Ramos (cell line): ENCODE results near the gene PAM16.

Source experiments
- in situ Hi-C: fragments of 300-500 bp; cut with MboI; formaldehyde crosslinking; loops from one replicate; pipeline ENCODE4 v1.14.3; 2022; ENCODE audit warnings: low sequenced_read_pairs; ENCODE audit not compliant: unreplicated experiment

PAM16 gene

DNA sequence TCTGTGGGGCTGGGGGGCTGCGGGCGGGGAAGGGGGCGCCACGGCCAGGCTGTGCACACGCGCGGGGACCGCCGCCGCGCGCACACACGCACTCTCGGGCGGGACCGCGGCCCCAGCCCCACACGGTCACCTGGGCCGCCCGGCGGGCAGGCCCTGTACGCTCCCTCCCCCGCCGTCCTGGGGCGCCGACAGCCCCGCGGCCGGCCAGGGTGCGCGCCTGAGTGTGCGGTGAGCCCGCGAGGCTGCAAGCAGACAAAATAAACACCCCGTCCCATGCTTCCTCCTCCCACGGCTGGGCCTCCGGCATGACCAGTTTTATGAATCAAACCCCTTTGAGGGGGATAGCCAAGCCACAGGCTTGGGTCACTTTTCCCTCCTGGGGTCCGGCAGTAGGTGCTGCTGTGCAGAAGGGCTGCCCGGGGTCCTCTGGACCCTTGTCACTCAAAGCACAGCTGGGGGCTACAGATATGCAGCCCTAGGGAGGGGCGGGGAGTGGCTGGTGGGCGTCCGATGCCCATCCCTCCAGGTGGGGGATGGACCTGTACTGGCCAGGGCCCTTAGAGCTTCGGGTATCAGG lies 21.0 kb upstream of the PAM16 start:
- in situ Hi-C loops = no loop called here

DNA sequence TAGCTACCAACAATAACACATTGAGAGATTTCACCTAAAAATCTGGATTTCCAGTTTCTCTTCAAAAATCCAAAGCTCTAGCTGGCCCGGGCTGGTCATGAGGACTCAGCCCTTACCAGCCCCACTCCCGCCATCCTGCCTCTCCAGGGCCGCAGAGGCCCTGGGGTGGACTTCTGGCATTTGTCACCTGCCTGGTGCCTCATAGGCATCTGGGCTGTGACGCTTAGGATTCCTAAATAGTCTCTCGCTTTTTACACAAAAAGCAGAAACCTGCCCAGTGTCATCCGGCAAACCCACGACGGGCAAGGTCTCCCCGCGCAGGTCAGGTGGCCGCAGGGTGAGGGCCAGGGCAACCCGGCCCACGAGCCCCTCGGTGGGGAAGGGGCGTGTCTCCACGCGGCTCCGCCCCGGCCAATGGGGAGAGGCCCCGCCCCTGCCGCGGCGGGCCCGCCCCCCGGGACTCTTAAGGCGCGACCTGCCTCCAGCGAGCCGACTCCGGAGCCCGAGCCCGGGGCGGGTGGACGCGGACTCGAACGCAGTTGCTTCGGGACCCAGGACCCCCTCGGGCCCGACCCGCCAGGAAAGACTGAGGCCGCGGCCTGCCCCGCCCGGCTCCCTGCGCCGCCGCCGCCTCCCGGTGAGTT lies 20.4 kb upstream of the PAM16 start, which contains the start of gene VASN:
VASN (plus strand) TSS at position 492 of the 644 bp plus-strand sequence. CDS start 9,030 bp downstream, outside the sequence.
- in situ Hi-C loops = no loop called here

DNA sequence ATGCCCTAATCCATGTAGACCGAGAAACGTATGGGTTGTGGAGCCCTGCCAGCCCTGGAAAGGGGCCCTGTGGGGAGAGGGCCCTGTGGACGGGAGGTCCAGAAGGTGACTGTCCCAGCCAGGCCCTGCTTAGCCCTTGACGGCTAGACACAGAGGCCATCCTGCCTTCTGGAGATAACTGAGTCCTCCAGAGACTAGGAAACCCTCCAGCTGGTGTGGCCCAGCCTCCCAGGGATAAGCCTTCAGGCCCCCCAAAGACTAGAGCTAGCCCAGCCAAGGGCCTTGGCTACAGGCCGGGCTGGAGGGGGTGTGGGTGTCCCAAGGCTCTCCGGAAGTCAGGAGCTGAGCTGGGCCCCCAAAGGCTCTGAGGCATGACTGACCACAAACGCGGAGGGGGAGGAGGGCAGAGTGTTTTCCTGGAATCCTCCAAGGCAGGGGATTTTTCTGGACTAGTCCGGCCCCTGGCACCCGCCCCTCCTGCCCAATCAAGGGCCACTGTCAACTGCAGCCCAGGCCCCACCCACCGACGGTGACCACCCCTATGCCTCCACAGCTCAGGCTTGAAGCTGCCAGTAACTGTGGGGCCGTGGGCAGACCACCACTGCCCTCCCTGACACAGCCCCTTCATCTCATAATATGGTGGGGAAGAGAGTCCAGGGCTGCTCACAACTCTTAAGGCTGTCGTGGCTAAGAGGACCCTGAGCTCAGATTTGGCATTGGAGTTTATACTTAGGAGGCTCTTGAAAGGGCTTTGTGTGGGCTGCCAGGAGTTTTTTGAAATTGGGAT lies 19.6 kb upstream of the PAM16 start:
- in situ Hi-C loops = no loop called here

DNA sequence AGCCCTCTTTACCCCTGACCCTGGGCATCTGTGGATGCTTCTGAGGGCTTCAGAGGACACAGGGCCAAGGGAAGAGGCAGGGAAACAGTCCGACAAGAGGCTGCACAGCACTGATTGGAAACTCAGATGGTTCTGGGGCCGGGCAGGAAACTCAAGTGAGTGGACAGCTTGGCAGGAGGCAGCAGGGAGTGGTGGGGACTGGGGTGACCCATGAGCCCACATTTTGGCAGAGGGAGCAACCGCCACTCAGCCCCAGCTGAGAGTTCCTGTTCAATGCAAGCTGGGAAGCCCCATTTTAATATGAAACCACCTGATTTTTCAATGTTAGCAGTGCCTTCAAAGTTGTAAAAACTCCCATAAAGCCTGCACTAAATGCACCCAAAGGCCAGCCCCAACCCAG lies 19.0 kb upstream of the PAM16 start:
- in situ Hi-C loops = no loop called here

DNA sequence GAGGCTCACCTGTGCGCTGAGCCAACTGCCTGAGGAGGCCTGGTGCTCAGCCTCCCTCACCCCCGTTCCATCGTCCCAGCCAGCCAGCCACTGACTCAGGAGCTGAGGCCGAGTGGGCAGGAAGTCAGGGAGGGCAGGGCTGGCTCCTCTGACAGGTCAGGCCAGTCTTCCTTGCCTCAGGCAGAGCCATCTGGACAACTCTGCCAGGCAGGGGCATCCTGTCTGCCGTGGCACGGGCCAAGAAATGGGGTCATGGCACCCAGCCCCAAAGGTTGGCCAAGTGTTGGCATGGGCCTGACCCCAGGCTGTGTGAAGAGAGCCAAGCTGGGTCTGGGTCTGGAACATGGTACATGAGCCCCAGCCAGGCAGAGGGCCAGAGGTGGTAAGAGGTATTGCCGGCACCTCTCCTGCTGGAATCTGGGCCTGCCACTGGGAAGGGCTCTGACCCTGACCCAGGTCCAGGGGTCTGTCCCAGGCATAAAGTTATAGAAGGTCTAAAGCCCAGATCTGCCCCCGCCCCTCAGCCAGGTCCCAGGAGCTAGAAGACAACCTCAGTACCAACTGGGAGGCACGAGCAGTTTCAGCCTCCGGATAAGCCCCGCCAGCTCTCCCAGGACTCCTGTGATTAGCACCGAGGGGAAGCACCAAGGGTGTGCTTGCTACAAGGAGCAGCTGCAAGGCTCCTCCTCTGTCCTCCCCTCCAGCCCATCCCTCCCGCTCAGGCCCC lies 18.0 kb upstream of the PAM16 start:
- in situ Hi-C loops = no loop called here

DNA sequence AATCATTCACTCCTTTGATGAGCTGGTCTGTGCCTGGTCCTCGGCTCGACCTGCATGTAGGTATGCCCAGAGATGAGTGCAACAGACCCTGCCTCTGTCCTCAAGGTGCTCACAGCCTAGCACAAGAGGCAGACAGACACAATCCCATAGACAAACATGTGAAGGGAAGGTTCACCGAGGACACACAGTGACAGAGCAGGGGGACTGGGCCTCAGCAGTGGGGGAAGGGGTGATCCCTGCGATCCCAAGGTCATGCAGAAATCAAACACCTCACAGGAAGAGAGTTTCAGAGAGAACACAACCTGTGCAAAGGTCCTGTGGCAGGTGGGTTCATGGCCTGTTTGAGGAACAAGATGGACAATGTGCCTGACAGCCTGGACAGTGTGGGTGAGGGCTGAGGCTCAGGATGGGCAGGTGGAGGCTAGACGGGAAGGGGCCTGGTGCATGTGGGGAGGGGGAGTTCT lies 16.3 kb upstream of the PAM16 start:
- in situ Hi-C loops = no loop called here

DNA sequence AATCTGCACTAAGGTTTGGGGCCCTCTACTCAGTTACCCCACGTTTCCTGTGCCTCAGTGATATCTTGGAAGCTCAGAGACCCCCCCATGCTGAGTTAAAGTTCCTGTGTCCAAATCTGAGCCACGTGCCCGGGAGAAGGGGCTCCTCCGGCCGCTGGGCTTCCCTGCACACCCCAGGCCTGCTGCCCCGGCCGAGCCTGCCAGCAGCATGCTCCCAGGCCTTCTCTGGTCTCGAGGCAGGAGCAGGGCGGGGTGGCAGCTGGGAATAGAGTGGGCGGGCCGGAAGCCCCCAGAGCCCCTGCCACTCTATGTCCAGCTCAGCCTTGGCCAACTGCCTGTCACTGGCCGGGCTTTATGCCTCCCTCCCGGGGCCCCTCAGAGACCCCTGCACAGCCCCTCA lies 14.9 kb upstream of the PAM16 start:
- in situ Hi-C loops = no loop called here

DNA sequence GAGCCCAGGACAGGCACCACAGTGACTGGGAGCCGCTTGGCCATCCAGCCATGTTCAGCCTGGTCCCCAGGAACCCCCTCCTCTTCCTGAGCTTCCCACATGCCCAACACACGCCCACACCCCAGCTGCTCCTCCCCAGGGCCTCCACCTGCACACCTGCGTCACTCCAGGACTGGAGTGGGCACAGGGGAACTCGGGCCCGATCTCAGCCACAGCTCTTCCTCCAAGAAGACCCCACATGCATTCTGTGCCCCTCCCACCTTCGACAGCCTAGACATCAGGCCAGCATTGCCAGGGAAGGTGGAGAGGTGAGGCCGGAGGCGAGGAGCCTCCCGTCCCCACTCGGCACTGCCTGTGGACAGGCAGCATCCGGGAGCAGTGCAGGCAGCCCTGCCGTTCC lies 14.5 kb upstream of the PAM16 start:
- in situ Hi-C loops = no loop called here

DNA sequence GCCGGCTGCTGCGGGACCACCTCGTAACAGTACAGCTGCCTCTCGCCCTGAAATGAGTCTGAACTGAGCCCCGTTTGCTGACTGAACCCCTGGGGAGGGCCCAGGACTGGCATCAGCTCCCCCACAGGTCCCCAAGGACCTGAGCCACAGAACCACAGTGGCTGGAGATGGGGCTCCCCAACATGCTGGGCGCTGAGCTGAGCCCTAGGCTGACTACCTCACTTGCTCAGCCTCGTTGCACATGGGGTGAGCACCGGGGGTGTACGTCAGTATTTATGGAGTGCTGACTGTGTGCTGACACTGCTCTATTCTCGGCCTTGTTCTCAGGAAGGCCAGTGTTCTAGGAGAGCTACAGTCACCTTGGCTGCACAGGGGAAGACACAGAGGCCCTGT lies 13.9 kb upstream of the PAM16 start:
- in situ Hi-C loops = no loop called here

DNA sequence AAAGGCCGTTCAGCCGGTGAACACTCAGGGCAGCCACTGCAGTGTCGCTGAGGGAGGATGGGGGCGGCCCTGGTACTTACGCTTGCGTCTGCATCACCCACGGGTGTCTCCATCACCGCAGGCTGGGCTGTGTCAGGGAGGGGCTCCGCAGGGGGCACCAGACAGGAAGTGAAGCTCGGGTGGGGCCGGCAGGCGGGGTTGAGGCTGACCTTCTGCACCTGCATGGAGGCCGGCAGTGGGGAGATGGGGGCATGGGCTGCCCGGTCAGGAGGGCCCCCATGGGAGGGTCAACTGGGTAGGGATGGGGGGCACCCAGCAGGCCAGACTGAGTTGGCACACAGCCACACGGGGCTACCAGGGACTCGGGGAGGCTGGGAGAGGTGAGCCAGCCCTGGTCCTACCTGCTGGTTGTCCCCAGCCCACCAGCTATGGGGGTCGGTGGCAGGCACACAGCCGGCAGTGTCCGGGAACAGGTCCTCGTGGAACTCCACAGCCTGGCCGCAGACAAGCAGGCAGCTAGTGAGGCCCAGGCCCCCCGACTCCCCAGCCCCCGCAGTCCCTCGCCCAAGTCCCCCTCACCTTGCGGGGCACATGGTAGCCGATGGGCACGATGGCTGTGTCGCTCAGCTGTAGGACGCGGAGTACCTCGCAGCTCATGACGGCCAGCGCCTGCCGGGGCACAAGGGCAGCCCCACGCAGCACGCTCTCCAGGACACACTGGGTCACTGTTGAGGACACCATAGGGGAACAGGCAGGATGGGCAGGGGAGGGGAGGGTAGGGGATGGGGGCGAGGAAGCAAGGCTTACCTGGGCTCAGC lies 13.3 kb upstream of the PAM16 start:
- in situ Hi-C loops = loop anchor here (5.0 kb wide), 1 partner anchor 33 kb away; no protein-coding TSS in a partner anchor

DNA sequence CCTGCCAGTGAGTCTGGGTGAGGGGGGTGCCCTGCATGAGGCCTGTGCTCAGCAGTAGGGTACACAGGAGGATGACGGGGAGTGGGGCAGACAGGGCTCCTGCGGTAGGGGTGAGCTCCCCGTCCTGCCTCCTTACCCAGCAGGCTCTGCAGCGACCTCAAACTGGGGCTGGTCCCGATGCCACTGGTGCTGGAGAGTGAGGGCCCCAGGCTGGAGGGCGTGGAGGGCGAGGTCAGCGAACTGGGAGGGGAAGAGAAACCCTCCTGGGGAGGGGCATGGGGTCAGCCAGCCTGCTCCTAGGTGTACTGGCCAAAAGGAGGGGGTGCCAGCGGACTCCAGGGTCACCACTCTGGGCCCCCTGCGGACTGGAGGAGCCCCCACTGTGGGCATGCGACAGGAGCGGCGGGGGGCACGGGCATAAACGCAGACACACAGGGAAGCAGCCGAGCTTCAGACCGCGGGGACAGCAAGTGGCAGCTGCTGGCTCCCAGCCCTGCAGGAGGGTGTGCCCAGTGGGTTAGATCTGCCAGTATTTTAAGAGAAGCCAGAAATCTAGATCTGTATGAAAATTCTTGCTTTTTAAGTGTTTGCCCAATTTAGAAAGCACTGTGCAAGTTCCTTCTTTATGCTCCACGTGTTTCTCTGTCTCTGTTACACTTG lies 11.5 kb upstream of the PAM16 start:
- in situ Hi-C loops = loop anchor here (5.0 kb wide), 1 partner anchor 35 kb away; no protein-coding TSS in a partner anchor

DNA sequence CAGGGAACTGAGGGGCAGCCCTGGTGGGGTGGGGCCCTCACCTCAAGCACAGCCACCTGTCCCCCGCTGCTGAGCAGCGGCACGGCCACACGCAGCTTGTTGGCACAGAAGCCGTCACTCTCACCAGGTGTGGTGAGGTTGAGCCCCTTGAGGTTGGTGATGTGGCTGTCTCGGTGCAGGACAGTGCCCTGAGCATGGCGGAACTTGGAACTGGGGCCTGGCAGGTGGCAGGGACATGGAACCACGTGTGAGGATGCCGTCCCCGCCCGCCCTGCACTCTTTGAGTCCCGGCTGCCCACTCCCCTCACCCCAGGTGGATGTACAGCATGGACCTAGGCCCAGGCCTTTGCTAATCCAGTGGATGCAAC lies 10.8 kb upstream of the PAM16 start:
- in situ Hi-C loops = loop anchor here (5.0 kb wide), 1 partner anchor 35 kb away; no protein-coding TSS in a partner anchor

DNA sequence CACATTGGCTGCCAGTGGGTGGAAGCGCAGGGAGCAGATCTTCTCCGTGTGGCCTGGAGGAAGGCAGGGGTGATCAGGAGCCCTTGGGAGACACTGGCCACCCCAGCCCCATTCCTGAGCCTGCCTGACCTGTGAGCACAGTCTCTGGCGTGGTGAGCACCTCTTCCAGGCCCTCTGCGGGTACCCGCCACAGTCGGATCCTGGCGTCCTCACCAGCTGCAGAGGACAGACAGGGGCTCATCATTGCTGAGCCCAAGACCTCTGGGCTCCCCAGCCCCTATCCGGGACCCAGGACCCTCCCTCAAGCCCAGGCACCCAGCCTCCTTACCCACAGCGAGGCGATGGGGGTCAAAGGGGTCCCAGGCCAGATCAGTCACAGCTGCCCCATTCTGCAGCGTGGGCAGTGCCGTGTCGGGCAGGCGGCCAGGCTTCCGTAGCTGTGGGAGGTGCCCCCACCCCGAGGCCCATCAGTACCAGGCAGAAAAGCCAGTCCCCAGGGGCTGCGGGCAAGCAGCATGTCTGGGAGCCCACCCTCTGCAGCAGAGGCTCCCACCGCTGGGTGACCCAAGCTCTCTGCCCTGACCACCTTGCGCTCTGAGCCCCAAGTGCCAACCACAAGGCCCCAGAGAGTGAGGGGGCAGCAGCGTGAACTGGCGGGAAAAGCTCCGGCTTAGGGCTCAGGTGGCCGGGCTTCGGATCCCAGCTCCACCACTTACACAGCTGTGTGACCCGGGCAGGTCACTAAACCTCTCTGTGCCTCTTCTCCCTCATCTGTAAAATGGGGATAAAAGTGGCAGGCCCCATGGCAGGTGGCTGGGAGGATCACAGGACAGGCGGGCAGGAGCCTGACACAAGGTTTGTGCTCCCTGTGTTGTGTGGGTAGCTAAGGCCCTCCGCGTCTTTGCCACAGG lies 10.2 kb upstream of the PAM16 start:
- in situ Hi-C loops = loop anchor here (5.0 kb wide), 1 partner anchor 36 kb away; no protein-coding TSS in a partner anchor

DNA sequence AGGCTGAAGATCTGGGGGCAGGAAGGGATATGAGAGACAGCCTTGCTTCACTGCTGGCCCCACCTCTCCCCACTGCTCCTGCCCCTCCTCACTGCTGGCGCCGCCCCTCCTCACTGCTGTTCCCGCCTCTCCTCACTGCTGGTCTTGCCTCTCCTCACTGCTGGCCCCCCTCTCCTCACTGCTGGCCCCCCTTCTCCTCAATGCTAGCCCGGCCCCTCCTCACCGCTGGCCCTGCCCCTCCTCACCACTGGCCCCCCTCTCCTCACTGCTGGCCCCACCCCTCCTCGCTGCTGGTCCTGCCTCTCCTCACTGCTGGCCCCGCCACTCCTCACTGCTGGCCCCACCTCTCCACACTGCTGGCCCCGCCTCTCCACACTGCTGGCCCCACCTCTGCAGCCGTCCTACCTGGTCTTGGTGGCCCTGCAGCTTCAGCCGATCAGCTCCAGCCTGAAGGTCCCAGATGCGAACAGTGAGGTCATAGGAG lies 9.5 kb upstream of the PAM16 start:
- in situ Hi-C loops = loop anchor here (5.0 kb wide), 1 partner anchor 37 kb away; no protein-coding TSS in a partner anchor

DNA sequence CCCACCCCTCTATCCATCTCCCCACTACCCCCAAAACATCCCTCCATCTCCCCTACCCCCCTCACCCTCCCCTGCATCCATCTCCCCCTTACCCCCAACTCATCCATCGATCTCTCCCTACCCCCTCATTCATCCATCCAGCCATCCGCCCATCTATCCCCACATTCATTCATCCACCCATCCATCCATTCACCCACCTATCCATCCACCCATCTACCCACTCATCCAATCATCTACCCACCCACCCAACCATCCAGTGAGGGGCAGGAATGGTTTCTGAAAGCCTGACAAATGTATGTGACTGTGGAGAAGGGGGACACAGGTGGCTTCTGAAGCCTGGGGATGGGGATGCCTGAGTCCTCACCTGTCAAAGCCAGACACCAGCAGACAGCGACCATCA lies 8.8 kb upstream of the PAM16 start:
- in situ Hi-C loops = loop anchor here (5.0 kb wide), 1 partner anchor 37 kb away; no protein-coding TSS in a partner anchor

DNA sequence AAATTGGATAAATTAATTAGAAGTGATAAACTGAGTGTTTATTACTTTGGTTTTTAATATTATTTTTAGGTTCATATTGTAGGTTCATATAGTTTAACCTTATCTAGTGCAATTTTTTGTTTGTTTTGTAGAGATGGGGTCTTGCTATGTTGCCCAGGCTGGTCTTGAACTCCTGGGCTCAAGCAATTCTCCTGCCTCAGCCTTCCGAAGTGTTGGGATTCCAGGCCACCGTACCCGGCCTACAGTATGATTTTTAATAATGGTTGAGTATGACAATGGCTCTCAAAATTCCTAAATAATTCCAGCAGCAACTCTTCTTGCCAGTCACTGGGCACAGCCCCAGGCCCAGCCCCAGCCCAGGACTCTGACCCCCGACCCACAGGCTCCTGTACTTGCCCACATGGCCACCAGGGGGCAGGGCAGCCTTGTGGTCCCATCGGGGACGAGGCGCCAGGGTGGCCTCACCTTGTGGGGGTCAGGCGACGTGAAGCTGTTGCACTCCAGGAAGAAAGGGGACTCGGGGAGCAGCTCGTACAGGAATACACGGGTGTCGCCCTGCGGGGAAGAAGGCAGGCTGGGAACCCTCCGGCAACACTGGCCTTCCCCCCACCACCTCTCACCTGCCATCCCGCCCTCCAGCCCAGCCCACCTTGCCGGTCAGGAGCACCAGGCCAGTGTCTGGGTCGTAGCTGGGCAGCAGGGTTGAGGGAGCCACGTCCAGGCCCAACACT lies 7.9 kb upstream of the PAM16 start:
- in situ Hi-C loops = no loop called here

DNA sequence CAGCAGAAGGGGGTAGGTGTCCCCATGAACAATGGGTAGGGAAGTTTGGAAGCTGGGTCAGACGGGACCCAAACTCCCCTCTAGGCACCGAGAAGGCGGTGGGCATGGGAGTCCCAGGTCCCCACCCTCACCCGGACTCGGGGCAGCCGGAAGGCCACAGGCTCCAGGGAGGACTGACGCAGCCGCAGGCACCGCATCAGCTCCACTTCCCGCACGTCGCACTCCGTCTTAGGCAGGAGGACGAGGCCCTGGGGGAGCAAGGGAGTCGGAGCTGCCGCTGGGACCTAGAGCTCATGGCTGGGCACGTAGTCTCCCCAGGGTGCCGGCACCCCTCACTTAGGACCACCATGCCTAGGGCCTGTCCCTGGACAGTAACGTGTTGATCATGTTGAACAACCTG lies 7.1 kb upstream of the PAM16 start:
- in situ Hi-C loops = no loop called here
